CD1c-positive myeloid dendritic cell (primary cell): ENCODE results near the gene KAT8.

Experiments
- DNase-seq: peaks from one replicate; pipeline ENCODE4 v3.0.0-alpha.2; 2016; ENCODE audit errors: extremely low spot score

KAT8 gene

GRCh38 chr16:31108035-31108793, 9.2 kb upstream of the KAT8 start, which contains the start of gene BCKDK:
TSS of gene BCKDK (plus strand) at chr16:31108386. CDS start at chr16:31109224, 838 bp downstream.
- peak; percentile 86 for DNase-seq

- no peak for DNase-seq
These were observed 8.5 kb upstream of the KAT8 start for GRCh38 chr16:31108794-31109558.

GRCh38 chr16:31109622-31110021, 7.8 kb upstream of the KAT8 start:
- no peak for DNase-seq

GRCh38 chr16:31110106-31111034, 7.1 kb upstream of the KAT8 start:
- DNase-seq, result no peak

- no peak for DNase-seq
These were observed 5.5 kb upstream of the KAT8 start for GRCh38 chr16:31111881-31112466.

GRCh38 chr16:31112711-31113110, 4.8 kb upstream of the KAT8 start:
- DNase-seq, result no peak

GRCh38 chr16:31113121-31114120, 4.0 kb upstream of the KAT8 start:
- peak; percentile 91 for DNase-seq

GRCh38 chr16:31114468-31114867, 3.0 kb upstream of the KAT8 start:
- no peak for DNase-seq

- DNase-seq, result peak; percentile 89
These were observed 1.0 kb downstream of the KAT8 start for GRCh38 chr16:31118223-31119155.

- DNase-seq, result no peak
These were observed 2.7 kb downstream of the KAT8 start for GRCh38 chr16:31120129-31120528.

GRCh38 chr16:31125844-31126243, 8.4 kb downstream of the KAT8 start:
- no peak for DNase-seq

- no peak for DNase-seq
These were observed 9.7 kb downstream of the KAT8 start for GRCh38 chr16:31127182-31127581.

GRCh38 chr16:31128711-31129567, 11.5 kb downstream of the KAT8 start:
- DNase-seq, result peak; percentile 91

GRCh38 chr16:31129568-31130335, 12.3 kb downstream of the KAT8 start:
- DNase-seq, result peak; percentile 93

GRCh38 chr16:31130336-31130891, 12.9 kb downstream of the KAT8 start:
- peak; percentile 74 for DNase-seq

- no peak for DNase-seq
These were observed 13.4 kb downstream of the KAT8 start for GRCh38 chr16:31130899-31131298.

GRCh38 chr16:31131416-31131815, 14.0 kb downstream of the KAT8 start:
- no peak for DNase-seq
